PC-3 (cell line): ENCODE results near the gene RAB3B.

Experiments used
- EZH2phosphoT487 ChIP-seq: fragments of 300-600 bp; sonication (generic); IDR thresholded peaks from 2 replicates; pipeline ENCODE4 v1.6.1; 2018; ENCODE audit warnings: mild to moderate bottlenecking, antibody characterized with exemption, low read length, borderline replicate concordance
- TF ChIP-seq, protein P1 (sequence below): fragments of 300-600 bp; sonication (generic); conservative IDR thresholded peaks from 2 replicates; pipeline ENCODE4 v1.5.1; 2017; ENCODE audit warnings: antibody characterized with exemption, low read depth, mild to moderate bottlenecking, low read length

- TF ChIP-seq, protein P1, sequence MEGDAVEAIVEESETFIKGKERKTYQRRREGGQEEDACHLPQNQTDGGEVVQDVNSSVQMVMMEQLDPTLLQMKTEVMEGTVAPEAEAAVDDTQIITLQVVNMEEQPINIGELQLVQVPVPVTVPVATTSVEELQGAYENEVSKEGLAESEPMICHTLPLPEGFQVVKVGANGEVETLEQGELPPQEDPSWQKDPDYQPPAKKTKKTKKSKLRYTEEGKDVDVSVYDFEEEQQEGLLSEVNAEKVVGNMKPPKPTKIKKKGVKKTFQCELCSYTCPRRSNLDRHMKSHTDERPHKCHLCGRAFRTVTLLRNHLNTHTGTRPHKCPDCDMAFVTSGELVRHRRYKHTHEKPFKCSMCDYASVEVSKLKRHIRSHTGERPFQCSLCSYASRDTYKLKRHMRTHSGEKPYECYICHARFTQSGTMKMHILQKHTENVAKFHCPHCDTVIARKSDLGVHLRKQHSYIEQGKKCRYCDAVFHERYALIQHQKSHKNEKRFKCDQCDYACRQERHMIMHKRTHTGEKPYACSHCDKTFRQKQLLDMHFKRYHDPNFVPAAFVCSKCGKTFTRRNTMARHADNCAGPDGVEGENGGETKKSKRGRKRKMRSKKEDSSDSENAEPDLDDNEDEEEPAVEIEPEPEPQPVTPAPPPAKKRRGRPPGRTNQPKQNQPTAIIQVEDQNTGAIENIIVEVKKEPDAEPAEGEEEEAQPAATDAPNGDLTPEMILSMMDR, result peak; percentile 65
- no peak for TF ChIP-seq EZH2phosphoT487
Observed at GRCh38 chr1:51926171-51926812, 64.2 kb downstream of the RAB3B start.
